Breast epithelium (tissue), 4 donors: ENCODE data around the gene C1QTNF8. TPM values are rescaled to one million over a fixed set of nuclear protein-coding genes. Genes with fewer than 3 reads are reported as not detected.
A peak's percentile ranks its signal among the peaks of the same experiment; 100 is the strongest.

ENCODE experiments used
- DNase-seq, 2 donors: peaks; one replicate each; pipeline ENCODE4 v3.0.0-alpha.2; 2019; ENCODE audit warnings: low spot score in 2 of 2
- H3K27ac ChIP-seq, 2 donors: fragments of 200-600 bp; sonication (generic) in 1 of 2; one replicate each; pipeline ENCODE4 v1.5.1; 2016 to 2019; ENCODE audit warnings: mild to moderate bottlenecking in 1 of 2
- H3K27me3 ChIP-seq, 2 donors: fragments of 200-600 bp; sonication (generic) in 1 of 2; one replicate each; pipeline versions ENCODE4 v1.5.1 to v1.6.0; 2017 to 2019; ENCODE audit warnings: control low read depth in 1 of 2, mild to moderate bottlenecking in 1 of 2
- H3K36me3 ChIP-seq: fragments of 200-600 bp; one replicate; pipeline ENCODE4 v1.5.1; 2019
- H3K4me1 ChIP-seq, 2 donors: fragments of 200-600 bp; sonication (generic); one replicate each; pipeline ENCODE4 v1.5.1; 2016 to 2019; ENCODE audit warnings: control low read depth in 1 of 2
- H3K4me3 ChIP-seq, 3 donors: fragments of 200-600 bp; sonication (generic); 1 replicate in 2 of 3; 2 replicates in 1 of 3; pipeline ENCODE4 v1.5.1; 2016 to 2019; ENCODE audit warnings: mild to moderate bottlenecking in 3 of 3, moderate library complexity in 2 of 3
- H3K9me3 ChIP-seq, 2 donors: fragments of 200-600 bp; sonication (generic) in 1 of 2; one replicate each; pipeline ENCODE4 v1.5.1; 2016 to 2019; ENCODE audit warnings: control low read depth in 1 of 2
- CTCF ChIP-seq, 3 donors: fragments of 450-650 bp; IDR thresholded peaks; one replicate each; pipeline ENCODE4 v1.5.1; 2016 to 2017; ENCODE audit warnings: antibody characterized with exemption in 3 of 3, mild to moderate bottlenecking in 3 of 3, moderate library complexity in 3 of 3
- POLR2A ChIP-seq: fragments of 450-650 bp; IDR thresholded peaks from one replicate; pipeline ENCODE4 v1.6.1; 2016; ENCODE audit warnings: antibody characterized with exemption, mild to moderate bottlenecking, moderate library complexity
- POLR2AphosphoS5 ChIP-seq, 3 donors: sonication (generic); formaldehyde crosslinking; IDR thresholded peaks; one replicate each; pipeline ENCODE4 v1.6.1; 2017; ENCODE audit warnings: antibody characterized with exemption in 3 of 3
- intact Hi-C: fragments of 100-400 bp; cut with DNase I; formaldehyde crosslinking; loops from one replicate; pipeline ENCODE4 v1.15.1; 2023; ENCODE audit warnings: low total_unique reads
- total RNA-seq, 3 donors: library from RNA; depleted of rRNA; stranded (reverse); fragments of >200 nt; gene quantifications; one replicate each; pipeline ENCODE4 v1.1.0, GENCODE V29; 2016

Gene C1QTNF8
- total RNA-seq, 3 donors from 2014 or later = not detected

- intact Hi-C loops = no loop called here
- TF ChIP-seq POLR2A = no peak
- no peak for TF ChIP-seq POLR2AphosphoS5 (IDR thresholded peaks at IDR 0.05)
- TF ChIP-seq CTCF (IDR thresholded peaks at IDR 0.05) = no peak
- Histone ChIP-seq H3K9me3 (no peaks in the 10 kb centered on the region), H3K27me3 (peaks cover 12 to 73% of the 10 kb centered on the region in 2 donors), H3K4me1 (no peaks in the 10 kb centered on the region), H3K36me3 (no peaks in the 10 kb centered on the region), H3K4me3 (no peak overlapping the region), H3K27ac (no peak overlapping the region)
- DNase-seq = no peak
These were observed 48.9 kb downstream of the C1QTNF8 start for GRCh38 chr16:1047123-1047522.

GRCh38 chr16:1045993-1046911, 49.8 kb downstream of the C1QTNF8 start:
- TF ChIP-seq POLR2AphosphoS5 (IDR thresholded peaks at IDR 0.05) (no peak), POLR2A (no peak), CTCF (IDR thresholded peaks at IDR 0.05) (no peak)
- DNase-seq = no peak
- H3K9me3 ChIP-seq = peaks cover 0 to 8% of the 10 kb centered on the region in 2 donors
- H3K27me3 ChIP-seq = peaks cover 12 to 75% of the 10 kb centered on the region in 2 donors
- H3K4me3 ChIP-seq = peak overlapping the region in 1 of 3 donors; percentile 19
- intact Hi-C loops = no loop called here
- no peaks in the 10 kb centered on the region for H3K4me1 ChIP-seq
- no peaks in the 10 kb centered on the region for H3K36me3 ChIP-seq
- H3K27ac ChIP-seq = no peak overlapping the region

GRCh38 chr16:1045310-1045992, 50.6 kb downstream of the C1QTNF8 start:
- H3K9me3 ChIP-seq = peaks cover 0 to 8% of the 10 kb centered on the region in 2 donors
- no peak for DNase-seq
- no peaks in the 10 kb centered on the region for H3K4me1 ChIP-seq
- H3K27me3 ChIP-seq = peaks cover 12 to 78% of the 10 kb centered on the region in 2 donors
- intact Hi-C loops = no loop called here
- no peak overlapping the region for H3K27ac ChIP-seq
- TF ChIP-seq CTCF (IDR thresholded peaks at IDR 0.05) (no peak), POLR2AphosphoS5 (IDR thresholded peaks at IDR 0.05) (no peak), POLR2A (no peak)
- peak overlapping the region in 1 of 3 donors; percentile 19 for H3K4me3 ChIP-seq
- no peaks in the 10 kb centered on the region for H3K36me3 ChIP-seq

GRCh38 chr16:1044460-1045309, 51.4 kb downstream of the C1QTNF8 start:
- intact Hi-C loops = loop anchor here (1.0 kb wide), 1 partner anchor 17 kb away; no protein-coding TSS in a partner anchor
- Histone ChIP-seq H3K4me1 (no peaks in the 10 kb centered on the region), H3K36me3 (no peaks in the 10 kb centered on the region), H3K4me3 (peak overlapping the region in 1 of 3 donors; percentile 13), H3K9me3 (peaks cover 0 to 8% of the 10 kb centered on the region in 2 donors), H3K27ac (no peak overlapping the region), H3K27me3 (peaks cover 12 to 80% of the 10 kb centered on the region in 2 donors)
- TF ChIP-seq POLR2AphosphoS5 (IDR thresholded peaks at IDR 0.05) (no peak), CTCF (IDR thresholded peaks at IDR 0.05) (no peak), POLR2A (no peak)
- no peak for DNase-seq
